ENCODE results near the gene BAK1. TPM values are rescaled to one million over a fixed set of nuclear protein-coding genes. Genes with fewer than 3 reads are reported as not detected.

The BAK1 gene
- total RNA-seq, 2 donors from 2014 or later: 13.8 to 14.0 TPM

- no peak for TF ChIP-seq CTCF (IDR thresholded peaks at IDR 0.05)
- Histone ChIP-seq H3K36me3 (no peaks in the 10 kb centered on the region), H3K9me3 (no peaks in the 10 kb centered on the region), H3K4me3 (no peak overlapping the region), H3K27ac (no peak overlapping the region), H3K4me1 (ENCODE audit: control insufficient read depth in 1 of 2, low read depth in 2 of 2) (peaks cover 6 to 20% of the 10 kb centered on the region in 2 donors), H3K27me3 (replicated peaks; ENCODE audit: insufficient read depth) (no peaks in the 10 kb centered on the region)
- DNase-seq (ENCODE audit: low spot score) (no peak), ATAC-seq (ENCODE audit: insufficient number of reproducible peaks, low FRiP score, low read depth) (no peak)
Measured at GRCh38 chr6:33619166-33619840, 39.2 kb upstream of the BAK1 start.

GRCh38 chr6:33616913-33617312, 36.8 kb upstream of the BAK1 start:
- ATAC-seq (ENCODE audit: insufficient number of reproducible peaks, low FRiP score, low read depth) (no peak), DNase-seq (ENCODE audit: low spot score) (no peak)
- no peak overlapping the region for H3K4me3 ChIP-seq
- no peaks in the 10 kb centered on the region for H3K36me3 ChIP-seq
- no peak overlapping the region for H3K27ac ChIP-seq
- no peaks in the 10 kb centered on the region for H3K27me3 ChIP-seq (replicated peaks; ENCODE audit: insufficient read depth)
- no peak for TF ChIP-seq CTCF (IDR thresholded peaks at IDR 0.05)
- H3K9me3 ChIP-seq: no peaks in the 10 kb centered on the region
- H3K4me1 ChIP-seq (ENCODE audit: control insufficient read depth in 1 of 2, low read depth in 2 of 2): peaks cover 6 to 18% of the 10 kb centered on the region in 2 donors

- Histone ChIP-seq H3K27ac (no peak overlapping the region), H3K36me3 (no peaks in the 10 kb centered on the region), H3K4me1 (ENCODE audit: control insufficient read depth in 1 of 2, low read depth in 2 of 2) (peaks cover 0 to 11% of the 10 kb centered on the region in 2 donors), H3K4me3 (no peak overlapping the region), H3K27me3 (replicated peaks; ENCODE audit: insufficient read depth) (no peaks in the 10 kb centered on the region), H3K9me3 (no peaks in the 10 kb centered on the region)
- ATAC-seq (ENCODE audit: insufficient number of reproducible peaks, low FRiP score, low read depth): no peak
- no peak for DNase-seq (ENCODE audit: low spot score)
- no peak for TF ChIP-seq CTCF (IDR thresholded peaks at IDR 0.05)
Measured at GRCh38 chr6:33616113-33616512, 36.0 kb upstream of the BAK1 start.

- ATAC-seq (ENCODE audit: insufficient number of reproducible peaks, low FRiP score, low read depth): no peak
- no peak for DNase-seq (ENCODE audit: low spot score)
- H3K36me3 ChIP-seq: no peaks in the 10 kb centered on the region
- no peaks in the 10 kb centered on the region for H3K9me3 ChIP-seq
- no peaks in the 10 kb centered on the region for H3K4me1 ChIP-seq (ENCODE audit: control insufficient read depth in 1 of 2, low read depth in 2 of 2)
- no peak for TF ChIP-seq CTCF (IDR thresholded peaks at IDR 0.05)
- no peaks in the 10 kb centered on the region for H3K27me3 ChIP-seq (replicated peaks; ENCODE audit: insufficient read depth)
- no peak overlapping the region for H3K27ac ChIP-seq
- H3K4me3 ChIP-seq: no peak overlapping the region
Measured at GRCh38 chr6:33613795-33614168, 33.7 kb upstream of the BAK1 start.

GRCh38 chr6:33613146-33613794, 33.2 kb upstream of the BAK1 start:
- ATAC-seq (ENCODE audit: insufficient number of reproducible peaks, low FRiP score, low read depth) (no peak), DNase-seq (ENCODE audit: low spot score) (no peak)
- H3K9me3 ChIP-seq: no peaks in the 10 kb centered on the region
- H3K4me3 ChIP-seq: no peak overlapping the region
- H3K36me3 ChIP-seq: no peaks in the 10 kb centered on the region
- H3K27ac ChIP-seq: no peak overlapping the region
- no peak for TF ChIP-seq CTCF (IDR thresholded peaks at IDR 0.05)
- H3K27me3 ChIP-seq (replicated peaks; ENCODE audit: insufficient read depth): no peaks in the 10 kb centered on the region
- no peaks in the 10 kb centered on the region for H3K4me1 ChIP-seq (ENCODE audit: control insufficient read depth in 1 of 2, low read depth in 2 of 2)

Data from thoracic aorta (tissue), 2 donors.